NB4 (cell line): ENCODE data around the gene RMND5A.
"Not testable (repeated sequence)": the region's sequence is repeated elsewhere in the genome, so short reads cannot be mapped to it uniquely, and the experiment has no call there.

Source experiments
- DNase-seq: peaks from one replicate; pipeline ENCODE4 v3.0.0; 2010; ENCODE audit warnings: low read depth
- H3K4me3 ChIP-seq: one replicate; pipeline ENCODE4 v1.5.1; 2011; ENCODE audit warnings: mild to moderate bottlenecking, low read depth, low read length, moderate library complexity
- CTCF ChIP-seq: IDR thresholded peaks from one replicate; pipeline ENCODE4 v1.5.1; 2012; ENCODE audit warnings: low read depth, low read length
- MAX ChIP-seq: IDR thresholded peaks from 2 replicates; pipeline ENCODE4 v1.6.1; 2011; ENCODE audit warnings: low read depth, low read length
- MYC ChIP-seq: IDR thresholded peaks from 2 replicates; pipeline ENCODE4 v1.6.1; 2011; ENCODE audit warnings: low read depth, low read length
- POLR2A ChIP-seq: IDR thresholded peaks from 2 replicates; pipeline ENCODE4 v1.6.1; 2011; ENCODE audit warnings: mild to moderate bottlenecking; ENCODE audit not compliant: insufficient read length; ENCODE audit errors: extremely low read depth

RMND5A gene

GRCh38 chr2:86704459-86704971, 15.6 kb upstream of the RMND5A start:
- no peak for DNase-seq
- H3K4me3 ChIP-seq, result no peak overlapping the region

DNA sequence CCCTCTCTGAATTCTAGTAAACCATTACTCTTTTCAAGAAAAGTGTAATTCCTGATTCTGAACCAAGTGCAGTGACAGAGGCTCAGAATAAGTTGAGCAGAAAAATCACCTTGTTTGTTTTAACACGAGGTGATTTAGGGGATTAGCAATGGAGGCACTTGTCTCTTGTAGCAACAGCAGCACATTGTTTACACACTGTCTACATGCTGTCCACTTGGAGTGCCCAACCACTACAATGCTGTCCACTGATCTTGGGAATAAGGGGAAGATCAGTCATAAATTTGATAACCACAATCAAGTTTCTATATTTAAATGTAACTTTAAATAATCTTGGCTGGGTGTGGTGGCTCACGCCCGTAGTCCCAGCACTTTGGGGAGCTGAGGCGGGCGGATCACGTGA, 13.9 kb upstream of the RMND5A start:
- no peak for TF ChIP-seq CTCF
- no peak for TF ChIP-seq MAX
- TF ChIP-seq MYC, result no peak
- no peak for TF ChIP-seq POLR2A
- no peak overlapping the region for H3K4me3 ChIP-seq
- no peak for DNase-seq

More at GRCh38 chr2:86704459-86704971, 15.6 kb upstream of the RMND5A start:
- no peak for TF ChIP-seq MAX
- TF ChIP-seq CTCF, result no peak
- no peak for TF ChIP-seq POLR2A

- DNase-seq, result no peak
- TF ChIP-seq CTCF (no peak), POLR2A (no peak), MYC (no peak), MAX (no peak)
- H3K4me3 ChIP-seq, result no peak overlapping the region
Observed at GRCh38 chr2:86706935-86707334, 13.2 kb upstream of the RMND5A start.

- not testable (repeated sequence) for DNase-seq, H3K4me3 ChIP-seq
Observed at GRCh38 chr2:86708126-86708525, 12.0 kb upstream of the RMND5A start.

DNA sequence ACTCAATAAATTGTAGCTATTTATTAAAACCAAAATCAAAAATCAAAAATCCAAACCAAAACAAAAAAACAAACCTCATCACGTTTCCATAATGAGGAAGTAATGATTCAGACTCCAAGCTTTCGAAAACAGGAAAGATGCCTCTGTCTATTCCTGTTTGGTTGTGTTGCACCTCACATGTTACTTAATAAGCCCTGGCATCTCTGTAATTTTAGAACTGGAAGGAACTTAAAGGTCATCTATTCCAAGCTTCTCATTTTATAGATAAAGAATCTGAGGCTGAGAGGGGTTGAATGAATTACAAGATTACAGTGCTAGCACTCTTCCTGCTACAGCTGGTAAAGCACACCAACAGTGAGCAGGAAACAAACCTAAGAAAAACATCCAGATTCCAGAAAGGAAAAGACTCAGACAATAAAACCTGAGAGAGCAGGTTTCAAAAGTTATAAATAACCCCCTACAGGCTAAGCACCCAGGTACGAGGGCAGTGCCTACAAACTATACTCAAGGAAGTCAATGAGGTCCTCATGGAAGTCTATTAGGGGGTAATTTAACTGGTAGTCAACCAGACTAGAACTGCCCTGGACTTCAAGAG, 5.4 kb upstream of the RMND5A start:
- DNase-seq, H3K4me3 ChIP-seq: not testable (repeated sequence)

DNA sequence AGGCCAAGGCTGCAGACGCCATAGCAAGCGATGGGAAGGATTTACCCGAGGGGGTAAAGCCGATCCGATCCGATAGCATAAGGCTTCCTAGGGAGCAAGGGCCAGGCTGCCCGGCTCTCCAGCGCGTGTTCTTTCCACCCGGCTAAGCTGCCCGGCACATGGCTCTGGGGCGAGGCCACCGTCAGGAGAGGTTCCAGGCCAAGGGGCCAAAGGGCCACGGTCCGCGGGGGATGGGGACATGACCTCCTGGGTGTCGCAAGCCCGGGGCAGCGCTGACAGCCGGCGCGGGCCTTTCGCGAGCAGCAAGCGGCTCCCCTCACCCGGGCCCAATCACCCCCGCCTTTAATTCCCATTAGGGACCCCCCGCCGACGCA, 841 bp upstream of the RMND5A start:
- not testable (repeated sequence) for DNase-seq
- peak overlapping the region; percentile 68 for H3K4me3 ChIP-seq

GRCh38 chr2:86720540-86721320, 639 bp downstream of the RMND5A start:
- peak; percentile 60 for DNase-seq
- peak overlapping the region; percentile 76 for H3K4me3 ChIP-seq

DNA sequence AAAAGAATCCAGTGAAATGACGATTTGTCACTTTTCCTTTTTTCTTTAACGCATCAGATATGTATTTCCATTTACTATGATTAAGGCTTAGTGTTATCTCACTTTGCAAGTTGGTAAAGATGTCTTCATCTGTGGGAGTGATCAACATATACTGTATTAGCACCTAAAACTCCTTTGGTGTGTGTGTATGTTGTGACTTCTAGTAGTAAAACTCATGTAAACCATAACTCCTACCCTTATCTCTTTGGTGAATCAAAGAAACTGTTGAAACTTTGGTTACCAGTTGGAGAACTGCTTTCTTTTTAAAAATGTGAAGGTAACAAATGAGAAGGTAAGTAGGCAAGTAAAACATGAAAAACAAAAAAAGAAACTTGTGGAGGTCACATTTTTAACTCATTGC, 5.6 kb downstream of the RMND5A start:
- not testable (repeated sequence) for DNase-seq

GRCh38 chr2:86732040-86732525, 12.0 kb downstream of the RMND5A start:
- not testable (repeated sequence) for H3K4me3 ChIP-seq, DNase-seq

More for the DNA sequence above, 5.6 kb downstream of the RMND5A start:
- not testable (repeated sequence) for H3K4me3 ChIP-seq

DNA sequence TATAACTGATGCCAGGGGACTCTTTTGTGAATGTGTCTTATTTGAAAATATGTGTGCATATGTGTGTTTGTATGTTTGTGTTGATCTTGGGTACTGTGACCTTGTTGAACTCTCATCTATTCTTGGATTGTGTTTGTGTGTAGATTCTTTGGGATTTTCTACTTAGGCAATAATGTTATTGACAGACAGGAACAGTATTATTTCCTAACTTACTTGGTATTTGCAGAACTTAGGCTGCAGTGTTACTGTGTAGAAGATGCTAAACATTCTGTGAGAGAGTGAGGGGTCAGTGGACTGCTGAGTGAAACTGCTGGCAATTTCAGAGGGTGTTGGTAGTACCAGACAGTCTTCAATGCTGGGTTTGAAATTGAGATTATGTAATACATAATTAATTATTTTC, 12.7 kb downstream of the RMND5A start:
- not testable (repeated sequence) for DNase-seq, H3K4me3 ChIP-seq

DNA sequence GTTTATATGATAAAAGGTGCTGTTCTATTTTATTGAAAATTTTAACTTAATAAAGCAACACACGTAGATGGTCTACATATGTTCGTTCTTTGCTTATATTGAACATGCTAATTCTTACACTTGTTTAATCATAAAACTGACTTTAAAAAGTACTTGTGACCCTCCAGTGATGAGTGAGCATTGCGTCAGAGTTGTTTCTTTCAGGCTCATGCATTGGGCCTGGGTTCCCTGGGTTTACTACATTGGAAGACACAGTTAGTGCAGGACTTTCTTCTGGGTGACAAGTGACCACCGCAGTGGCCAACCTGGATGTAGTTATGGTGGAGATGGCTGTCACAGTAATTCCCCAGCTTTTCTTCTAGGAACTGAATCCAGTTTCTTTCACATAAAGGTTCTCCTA, 13.4 kb downstream of the RMND5A start:
- not testable (repeated sequence) for DNase-seq, H3K4me3 ChIP-seq

GRCh38 chr2:86734896-86735295, 14.8 kb downstream of the RMND5A start:
- not testable (repeated sequence) for H3K4me3 ChIP-seq, DNase-seq

GRCh38 chr2:86739485-86739884, 19.4 kb downstream of the RMND5A start:
- H3K4me3 ChIP-seq, DNase-seq: not testable (repeated sequence)

DNA sequence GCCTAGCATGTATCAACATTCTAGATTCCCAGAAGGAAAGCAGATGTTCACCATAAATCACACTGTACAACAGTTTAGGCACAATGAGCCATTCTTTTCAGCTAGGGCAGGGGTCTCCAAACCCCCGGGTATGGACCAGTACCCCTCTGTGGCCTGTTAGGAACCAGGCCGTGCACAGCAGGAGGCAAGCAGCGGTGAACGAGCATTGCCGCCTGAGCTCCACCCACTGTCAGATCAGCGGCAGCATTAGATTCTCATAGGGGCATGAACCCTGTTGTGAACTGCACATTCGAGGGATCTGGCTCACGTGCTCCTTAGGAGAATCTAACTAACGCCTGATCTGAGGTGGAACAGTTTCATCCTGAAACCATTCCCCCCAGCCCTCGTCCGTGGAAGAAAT, 19.8 kb downstream of the RMND5A start:
- H3K4me3 ChIP-seq, DNase-seq: not testable (repeated sequence)
